GM23338 (cell line): ENCODE measurements around the gene OTOS. TPM values are rescaled to one million over a fixed set of nuclear protein-coding genes. Genes with fewer than 3 reads are reported as not detected.

Experiments
- ATAC-seq: fragments of 200-7000 bp; cut with Tn5 transposase; 3 replicates; pipeline ENCODE4 v1.9.1; 2020
- DNase-seq: peaks from one replicate; pipeline ENCODE4 v3.0.0-alpha.2; 2015; ENCODE audit warnings: low spot score
- H2AFZ ChIP-seq: fragments of 200-600 bp; sonication (generic); 2 replicates; pipeline ENCODE4 v1.8.0; 2016; ENCODE audit warnings: antibody characterized with exemption, mild to moderate bottlenecking, moderate library complexity
- H3F3A ChIP-seq: fragments of 200-600 bp; sonication (generic); replicated peaks from 2 replicates; pipeline ENCODE4 v1.8.0; 2017; ENCODE audit warnings: antibody characterized with exemption, mixed run types, low read depth
- H3K27ac ChIP-seq: fragments of 200-600 bp; sonication (generic); 2 replicates; pipeline ENCODE4 v1.6.1; 2016; ENCODE audit warnings: low read depth
- H3K27me3 ChIP-seq: fragments of 200-600 bp; sonication (generic); 2 replicates; pipeline ENCODE4 v1.8.0; 2016; ENCODE audit warnings: mild to moderate bottlenecking, mixed run types, moderate library complexity; ENCODE audit not compliant: insufficient read depth
- H3K36me3 ChIP-seq: fragments of 200-600 bp; sonication (generic); 2 replicates; pipeline ENCODE4 v1.8.0; 2016; ENCODE audit warnings: mild to moderate bottlenecking; ENCODE audit not compliant: insufficient read depth
- H3K4me1 ChIP-seq: fragments of 200-600 bp; sonication (generic); 2 replicates; pipeline ENCODE4 v1.8.0; 2016; ENCODE audit warnings: mild to moderate bottlenecking, moderate library complexity; ENCODE audit not compliant: insufficient read depth
- H3K4me2 ChIP-seq: fragments of 200-600 bp; sonication (generic); 2 replicates; pipeline ENCODE4 v1.7.1; 2017; ENCODE audit warnings: mixed run types
- H3K4me3 ChIP-seq: fragments of 200-600 bp; sonication (generic); 2 replicates; pipeline ENCODE4 v1.6.1; 2016; ENCODE audit warnings: mixed run types
- H3K79me2 ChIP-seq: fragments of 200-600 bp; sonication (generic); replicated peaks from 2 replicates; pipeline ENCODE4 v1.8.0; 2017; ENCODE audit warnings: mild to moderate bottlenecking; ENCODE audit not compliant: insufficient read depth
- H3K9me2 ChIP-seq: fragments of 200-600 bp; sonication (generic); 2 replicates; pipeline ENCODE4 v1.8.0; 2017; ENCODE audit not compliant: insufficient read depth
- H4K20me1 ChIP-seq: fragments of 200-600 bp; sonication (generic); replicated peaks from 2 replicates; pipeline ENCODE4 v1.8.0; 2017; ENCODE audit warnings: mild to moderate bottlenecking; ENCODE audit not compliant: insufficient read depth
- H3K27ac Mint-ChIP-seq: 2 replicates; pipeline ENCODE4 v1.8.0; 2020; ENCODE audit warnings: inconsistent platforms, mild to moderate bottlenecking, moderate library complexity, mixed read lengths
- H3K27me3 Mint-ChIP-seq: 3 replicates; pipeline ENCODE4 v1.8.0; 2022; ENCODE audit warnings: low read depth, mild to moderate bottlenecking, moderate library complexity, mixed read lengths, inconsistent platforms; ENCODE audit not compliant: insufficient read depth, poor library complexity
- H3K36me3 Mint-ChIP-seq: 3 replicates; pipeline ENCODE4 v1.8.0; 2021; ENCODE audit warnings: low read depth, mild to moderate bottlenecking, inconsistent platforms, moderate library complexity, mixed read lengths
- H3K4me1 Mint-ChIP-seq: 3 replicates; pipeline ENCODE4 v1.8.0; 2020; ENCODE audit warnings: mild to moderate bottlenecking, inconsistent platforms, mixed read lengths
- H3K4me3 Mint-ChIP-seq: 3 replicates; pipeline ENCODE4 v1.8.0; 2021; ENCODE audit warnings: moderate library complexity, mild to moderate bottlenecking, inconsistent platforms, mixed read lengths
- H3K9me3 Mint-ChIP-seq: 3 replicates; pipeline ENCODE4 v1.8.0; 2020; ENCODE audit warnings: moderate library complexity, mild to moderate bottlenecking, inconsistent platforms, mixed read lengths
- CTCF ChIP-seq, 2 experiments: fragments of 200-600 bp in 1 of 2; sonication (generic) in 1 of 2; conservative IDR thresholded peaks; 2 replicates each; pipeline versions ENCODE4 v1.5.1 to v1.6.1; 2016 to 2017; ENCODE audit warnings: antibody characterized with exemption in 2 of 2, low read depth in 2 of 2, mild to moderate bottlenecking in 2 of 2, moderate library complexity in 1 of 2
- EZH2 ChIP-seq: fragments of 200-600 bp; sonication (generic); IDR thresholded peaks from one replicate; pipeline ENCODE4 v1.8.0; 2017; ENCODE audit warnings: antibody characterized with exemption, mild to moderate bottlenecking, low read depth; ENCODE audit not compliant: unreplicated experiment
- POLR2AphosphoS5 ChIP-seq: IDR thresholded peaks from 2 replicates; pipeline ENCODE4 v1.6.1; 2016; ENCODE audit warnings: antibody characterized with exemption, low read depth
- REST ChIP-seq: IDR thresholded peaks from one replicate; pipeline ENCODE4 v1.6.1; 2018; ENCODE audit warnings: antibody characterized with exemption; ENCODE audit not compliant: unreplicated experiment
- STAT1 ChIP-seq: IDR thresholded peaks from one replicate; pipeline ENCODE4 v1.6.1; 2016; ENCODE audit warnings: antibody characterized with exemption; ENCODE audit not compliant: unreplicated experiment
- ZNF114 ChIP-seq: fragments of 250-450 bp; sonication (Bioruptor Pico); IDR thresholded peaks from 2 replicates; pipeline ENCODE4 v1.5.0; 2020; ENCODE audit warnings: mild to moderate bottlenecking, moderate library complexity
- polyA plus RNA-seq: library from polyadenylated mRNA; unstranded; fragments of >200 nt; fragmentation: Nextera tagmentation; extraction: Ambion mirVana; gene quantifications from 2 replicates; pipeline ENCODE4 v1.2.1, GENCODE V29; 2016
- total RNA-seq: library from RNA; depleted of rRNA; stranded (reverse); fragments of >200 nt; shearing (Covaris generic); gene quantifications from 2 replicates; pipeline ENCODE4 v1.2.3, GENCODE V29; 2014

OTOS gene
- total and polyA plus RNA-seq, 2 experiments from 2014 or later: 0.40 TPM; not detected in 1

- DNase-seq: no peak
- ATAC-seq: no peak
- peaks cover 7% of the 10 kb centered on the region for H3F3A ChIP-seq
- Mint-ChIP-seq H3K36me3 (no peaks in the 10 kb centered on the region), H3K4me3 (no peak overlapping the region), H3K27ac (no peak overlapping the region), H3K4me1 (no peaks in the 10 kb centered on the region), H3K9me3 (peaks cover 5% of the 10 kb centered on the region), H3K27me3 (peaks cover 7% of the 10 kb centered on the region)
- no peak overlapping the region for H3K4me2 ChIP-seq
- H3K36me3 ChIP-seq: no peaks in the 10 kb centered on the region
- H3K4me3 ChIP-seq: no peak overlapping the region
- no peaks in the 10 kb centered on the region for H3K9me2 ChIP-seq
- H3K79me2 ChIP-seq: no peaks in the 10 kb centered on the region
- no peak overlapping the region for H2AFZ ChIP-seq
- H3K27ac ChIP-seq: no peak overlapping the region
- H4K20me1 ChIP-seq: no peaks in the 10 kb centered on the region
- H3K27me3 ChIP-seq: no peaks in the 10 kb centered on the region
- TF ChIP-seq STAT1 (no peak), EZH2 (no peak)
- H3K4me1 ChIP-seq: no peaks in the 10 kb centered on the region
Measured at GRCh38 chr2:240165661-240166060, 25.2 kb upstream of the OTOS start.

GRCh38 chr2:240165034-240165433 is 24.6 kb upstream of the OTOS start:
- Mint-ChIP-seq H3K9me3 (peaks cover 5% of the 10 kb centered on the region), H3K27me3 (peaks cover 8% of the 10 kb centered on the region), H3K27ac (no peak overlapping the region), H3K36me3 (no peaks in the 10 kb centered on the region), H3K4me1 (no peaks in the 10 kb centered on the region), H3K4me3 (no peak overlapping the region)
- Histone ChIP-seq H3K27ac (no peak overlapping the region), H4K20me1 (no peaks in the 10 kb centered on the region), H3K36me3 (no peaks in the 10 kb centered on the region), H3K4me1 (no peaks in the 10 kb centered on the region), H3F3A (peaks cover 7% of the 10 kb centered on the region), H3K4me2 (no peak overlapping the region), H3K9me2 (no peaks in the 10 kb centered on the region), H3K4me3 (no peak overlapping the region), H3K27me3 (no peaks in the 10 kb centered on the region), H2AFZ (no peak overlapping the region), H3K79me2 (no peaks in the 10 kb centered on the region)
- DNase-seq: no peak
- no peak for ATAC-seq
- no peak for TF ChIP-seq POLR2AphosphoS5
- no peak for TF ChIP-seq ZNF114 (CRISPR knock-in tag)

- no peaks in the 10 kb centered on the region for H3K4me1 Mint-ChIP-seq
- H3K27me3 ChIP-seq: no peaks in the 10 kb centered on the region
- H3K27ac Mint-ChIP-seq: no peak overlapping the region
- no peak overlapping the region for H3K4me3 ChIP-seq
- H3K4me1 ChIP-seq: no peaks in the 10 kb centered on the region
- peaks cover 7% of the 10 kb centered on the region for H3F3A ChIP-seq
- H3K27ac ChIP-seq: no peak overlapping the region
- H3K4me3 Mint-ChIP-seq: no peak overlapping the region
- H3K36me3 ChIP-seq: no peaks in the 10 kb centered on the region
- no peaks in the 10 kb centered on the region for H3K79me2 ChIP-seq
- H3K36me3 Mint-ChIP-seq: no peaks in the 10 kb centered on the region
- no peak for ATAC-seq
- TF ChIP-seq REST: no peak
- no peak for TF ChIP-seq CTCF (conservative IDR thresholded peaks at IDR 0.05; ENCODE audit: low read depth in 2 of 2)
- peaks cover 8% of the 10 kb centered on the region for H3K27me3 Mint-ChIP-seq
- no peaks in the 10 kb centered on the region for H4K20me1 ChIP-seq
- no peaks in the 10 kb centered on the region for H3K9me2 ChIP-seq
- DNase-seq: no peak
- H3K9me3 Mint-ChIP-seq: peaks cover 5% of the 10 kb centered on the region
- no peak overlapping the region for H3K4me2 ChIP-seq
- H2AFZ ChIP-seq: no peak overlapping the region
Measured at GRCh38 chr2:240164586-240164985, 24.1 kb upstream of the OTOS start.
